ENCODE measurements around the gene TRIM41.

DNA sequence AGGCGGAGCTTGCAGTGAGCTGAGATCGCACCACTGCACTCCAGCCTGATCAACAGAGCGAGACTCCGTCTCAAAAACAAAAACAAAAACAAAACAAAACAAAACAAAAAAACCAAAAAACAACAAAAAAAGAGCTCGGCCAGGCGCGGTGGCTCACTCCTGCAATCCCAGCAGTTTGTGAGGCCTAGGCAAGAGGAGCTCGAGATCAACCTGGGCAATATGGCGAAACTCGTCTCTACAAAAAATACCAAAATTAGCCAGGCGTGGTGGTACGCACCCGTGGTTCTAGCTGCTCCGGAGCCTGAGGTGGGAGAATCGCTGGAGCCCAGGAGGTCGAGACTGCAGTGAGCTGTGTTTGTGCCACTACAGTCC, 38.2 kb upstream of the TRIM41 start:
- TF ChIP-seq POLR2AphosphoS5 (IDR thresholded peaks at IDR 0.05) (no peak), CTCF (IDR thresholded peaks at IDR 0.05) (no peak), EP300 (IDR thresholded peaks at IDR 0.05) (no peak)
